ENCODE measurements around the gene STRBP.

STRBP gene

DNA sequence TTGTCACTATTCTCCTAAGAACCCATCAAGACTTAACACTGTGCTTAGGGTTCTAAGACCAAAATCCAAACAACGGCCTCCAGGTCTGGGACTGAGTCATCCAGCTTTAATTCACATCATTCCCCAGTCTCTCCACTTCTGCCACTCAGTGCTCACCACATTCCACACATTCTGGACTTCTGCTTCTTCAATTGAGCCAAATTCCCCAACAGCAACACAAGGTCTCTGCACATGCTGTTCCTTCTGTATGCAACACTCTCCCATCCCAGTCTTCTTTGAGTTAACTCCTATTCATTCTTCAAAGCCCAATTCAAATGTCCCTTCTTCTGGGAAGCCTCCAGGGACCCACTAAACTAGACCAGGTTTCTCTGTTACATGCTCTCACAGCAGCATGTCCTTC lies 137.1 kb downstream of the STRBP start:
- DNase-seq (ENCODE audit: low read depth in 2 of 2) = no peak

GRCh38 chr9:123129423-123129822 lies 139.0 kb downstream of the STRBP start:
- DNase-seq (ENCODE audit: low read depth in 2 of 2) = no peak

DNA sequence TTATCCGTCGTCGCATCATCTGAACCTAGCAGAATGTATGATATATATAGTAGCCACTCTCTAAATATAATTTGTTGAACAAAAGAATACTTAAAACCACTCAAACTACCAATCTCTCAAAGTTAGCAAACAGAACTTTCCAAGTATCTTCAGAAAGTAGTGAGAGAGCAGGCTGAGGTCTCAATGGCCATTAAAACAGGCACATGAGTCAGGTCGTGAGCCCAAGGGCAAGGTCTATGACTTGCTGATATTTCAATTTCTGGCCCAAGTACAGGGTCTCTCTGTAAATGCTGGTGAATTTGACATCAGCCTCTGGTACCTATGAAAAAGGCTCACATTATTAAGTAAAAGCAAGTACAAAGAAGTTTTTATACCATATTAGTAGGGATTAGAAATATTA lies 139.8 kb downstream of the STRBP start:
- no peak for DNase-seq (ENCODE audit: low read depth in 2 of 2)

- DNase-seq (ENCODE audit: low read depth in 2 of 2) = no peak
Measured at GRCh38 chr9:123127512-123128075, 140.8 kb downstream of the STRBP start.

DNA sequence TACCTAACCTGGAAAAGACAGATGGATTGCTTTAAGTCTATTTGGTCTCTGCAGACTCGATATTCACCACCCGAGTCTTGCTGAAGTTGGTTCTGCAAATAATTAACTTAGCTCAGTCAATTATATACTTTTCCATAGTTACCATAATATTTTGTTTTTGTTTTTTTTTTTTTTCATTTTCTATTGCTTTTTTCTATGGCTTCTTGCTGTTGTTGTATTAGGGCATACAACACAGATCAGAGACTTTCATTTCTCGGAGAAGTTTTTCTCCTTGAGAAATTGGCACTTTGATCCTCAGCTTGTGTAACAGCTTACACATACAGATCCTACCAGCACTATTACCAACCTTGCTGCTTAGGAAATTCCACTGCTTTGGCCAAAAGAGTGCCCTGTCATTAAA lies 146.9 kb downstream of the STRBP start:
- no peak for DNase-seq (ENCODE audit: low read depth in 2 of 2)

DNA sequence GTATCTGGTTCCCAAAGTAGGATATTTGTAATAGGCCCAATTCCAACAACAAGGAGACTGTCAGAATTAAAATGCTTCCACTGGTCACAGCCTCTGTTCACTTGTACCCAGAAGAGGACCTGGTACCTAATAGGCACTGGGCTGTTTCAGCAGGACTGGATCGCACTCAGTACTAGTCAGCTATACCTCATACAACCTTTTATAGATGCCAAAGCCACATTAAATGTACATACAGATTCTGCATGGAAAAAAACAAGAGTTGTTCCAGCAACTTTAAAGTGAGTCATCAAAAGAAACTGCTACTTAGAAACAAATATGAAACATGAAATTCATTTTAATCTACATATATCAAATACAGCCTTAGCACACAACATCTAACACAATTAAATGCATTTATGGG lies 147.4 kb downstream of the STRBP start:
- no peak for DNase-seq (ENCODE audit: low read depth in 2 of 2)

DNA sequence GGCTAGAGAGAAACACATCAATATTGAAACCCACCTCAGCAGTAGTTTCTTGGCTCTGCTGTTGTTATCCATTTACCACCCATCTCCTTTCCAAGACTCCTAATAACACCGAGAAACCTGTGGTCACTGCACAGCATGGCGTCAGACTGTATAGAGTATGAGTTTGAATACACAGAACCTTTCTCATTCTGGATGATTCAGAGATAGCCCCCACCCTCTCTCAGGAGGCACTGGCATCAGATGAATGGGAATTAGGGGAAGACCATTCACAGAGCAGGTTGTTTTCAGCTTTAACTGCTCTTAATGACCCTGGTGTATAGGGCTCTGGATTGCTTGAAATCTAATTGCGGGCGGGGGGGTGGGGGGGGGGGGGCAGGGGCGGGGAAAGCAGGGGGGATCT lies 148.3 kb downstream of the STRBP start:
- DNase-seq (ENCODE audit: low read depth in 2 of 2) = no peak

DNA sequence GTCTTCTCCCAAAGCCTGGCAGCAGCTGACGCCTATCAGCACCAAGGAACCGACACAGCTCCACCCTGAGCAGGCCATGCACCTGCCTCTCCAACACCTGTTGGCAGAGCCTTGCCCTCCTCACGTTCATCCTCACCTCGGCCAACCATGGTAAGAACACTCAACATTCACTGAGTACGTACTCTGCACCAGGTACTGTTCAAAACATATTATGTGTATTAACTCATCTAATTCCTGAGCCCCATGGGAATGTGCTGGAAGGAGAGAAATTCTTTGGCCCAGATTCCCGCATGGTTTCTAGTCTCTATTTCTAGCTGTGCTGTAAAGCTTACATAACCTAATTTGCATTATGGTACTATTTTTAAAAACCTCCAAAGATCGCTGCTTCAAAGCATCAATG lies 148.8 kb downstream of the STRBP start:
- DNase-seq (ENCODE audit: low read depth in 2 of 2) = no peak

DNA sequence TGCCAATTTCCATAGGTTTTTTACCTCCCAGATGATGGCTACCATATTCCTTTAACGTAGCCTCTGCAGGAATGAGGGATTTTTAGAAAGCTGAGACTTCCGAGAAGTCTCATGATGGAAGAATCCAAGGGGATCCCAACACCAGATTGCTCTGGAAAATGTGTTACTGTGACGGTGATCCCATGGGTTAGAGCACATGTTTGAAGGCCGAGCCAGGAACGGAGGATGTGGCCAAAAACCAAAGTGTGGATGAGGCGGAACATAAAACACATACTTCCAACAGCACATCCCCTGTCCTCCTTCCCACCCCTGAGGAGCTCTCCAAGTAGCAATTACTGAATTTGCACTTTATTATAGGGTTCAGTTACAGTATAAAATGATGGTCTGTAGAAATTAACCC lies 152.3 kb downstream of the STRBP start:
- DNase-seq (ENCODE audit: low read depth in 2 of 2) = no peak

GRCh38 chr9:123115146-123115913 lies 153.1 kb downstream of the STRBP start:
- DNase-seq (ENCODE audit: low read depth in 2 of 2) = no peak

DNA sequence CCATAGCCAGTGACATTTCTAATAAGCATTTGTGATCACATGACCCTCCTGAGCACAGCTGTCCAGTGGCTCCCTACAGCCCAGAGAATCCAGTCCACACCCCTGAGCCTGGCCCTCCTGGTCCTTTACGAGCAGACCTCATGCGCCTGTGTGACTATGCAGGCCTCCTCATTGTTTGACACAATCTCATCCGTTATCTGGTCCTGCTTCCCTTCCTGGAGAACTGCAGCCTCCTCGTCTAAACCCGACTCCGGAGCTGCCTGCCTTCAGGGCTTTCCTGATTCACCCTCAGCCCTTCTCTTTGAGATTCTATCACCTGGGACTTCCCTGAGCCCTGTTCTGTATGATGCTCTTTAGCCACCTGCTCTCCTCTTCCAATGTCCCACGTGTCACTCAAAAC lies 155.2 kb downstream of the STRBP start:
- DNase-seq (ENCODE audit: low read depth in 2 of 2) = no peak

GRCh38 chr9:123112015-123112975 lies 156.1 kb downstream of the STRBP start:
- DNase-seq (ENCODE audit: low read depth in 2 of 2) = no peak

- DNase-seq (ENCODE audit: low read depth in 2 of 2) = no peak
Measured at GRCh38 chr9:123111427-123112014, 156.9 kb downstream of the STRBP start.

DNA sequence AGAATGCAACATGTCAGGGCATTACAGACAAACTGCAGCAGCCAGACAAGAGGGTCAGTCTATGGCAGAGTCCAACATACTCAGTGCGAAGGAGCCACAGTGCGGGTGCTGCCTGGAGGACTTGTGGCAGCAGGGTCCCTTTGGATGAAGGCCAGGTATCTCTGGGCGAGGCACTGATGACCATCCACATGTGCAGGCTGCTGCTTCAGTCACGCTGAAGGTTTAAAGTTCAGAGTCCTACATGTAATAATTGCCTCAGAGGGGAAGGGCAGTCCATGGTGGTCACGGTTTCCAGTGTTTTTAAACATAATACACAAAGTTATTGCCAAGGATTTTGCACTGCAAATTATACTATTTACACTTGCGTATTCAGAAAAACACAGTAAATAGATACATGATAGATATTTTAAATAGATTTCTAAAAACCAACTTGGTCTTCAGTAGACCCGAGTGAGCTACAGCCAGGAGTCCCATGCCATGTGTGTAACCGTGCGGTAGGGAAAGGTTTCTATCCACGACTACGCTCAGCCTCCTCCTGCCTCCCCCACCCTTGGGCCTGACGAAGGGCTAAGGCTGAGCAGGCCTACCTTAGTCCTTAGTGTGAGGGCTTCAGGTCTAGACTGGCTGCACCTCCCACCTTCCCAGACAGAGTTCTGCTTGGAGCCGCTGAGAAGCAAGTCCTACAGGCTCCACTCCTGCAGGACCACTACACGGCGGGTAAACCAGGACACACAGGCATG lies 158.7 kb downstream of the STRBP start:
- no peak for DNase-seq (ENCODE audit: low read depth in 2 of 2)

DNA sequence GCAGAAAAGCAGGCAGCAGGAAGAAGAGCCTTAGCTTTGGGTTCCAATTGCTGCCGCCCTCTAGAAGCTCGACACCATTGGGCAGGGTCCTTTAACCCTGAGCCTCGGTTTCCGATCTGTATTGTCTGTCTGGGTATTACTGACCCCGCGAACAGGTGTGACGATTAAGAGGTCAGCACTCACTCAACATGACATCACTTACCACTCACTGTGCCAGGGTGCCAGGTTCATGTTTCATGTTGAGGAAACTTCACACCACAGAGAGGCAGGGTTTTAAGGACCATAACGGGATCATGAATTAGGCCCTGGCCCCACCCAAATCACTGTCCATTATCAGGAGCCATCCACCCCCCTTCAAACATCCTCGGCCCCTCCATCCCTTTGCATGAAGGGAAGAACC lies 159.4 kb downstream of the STRBP start:
- DNase-seq (ENCODE audit: low read depth in 2 of 2) = no peak

DNA sequence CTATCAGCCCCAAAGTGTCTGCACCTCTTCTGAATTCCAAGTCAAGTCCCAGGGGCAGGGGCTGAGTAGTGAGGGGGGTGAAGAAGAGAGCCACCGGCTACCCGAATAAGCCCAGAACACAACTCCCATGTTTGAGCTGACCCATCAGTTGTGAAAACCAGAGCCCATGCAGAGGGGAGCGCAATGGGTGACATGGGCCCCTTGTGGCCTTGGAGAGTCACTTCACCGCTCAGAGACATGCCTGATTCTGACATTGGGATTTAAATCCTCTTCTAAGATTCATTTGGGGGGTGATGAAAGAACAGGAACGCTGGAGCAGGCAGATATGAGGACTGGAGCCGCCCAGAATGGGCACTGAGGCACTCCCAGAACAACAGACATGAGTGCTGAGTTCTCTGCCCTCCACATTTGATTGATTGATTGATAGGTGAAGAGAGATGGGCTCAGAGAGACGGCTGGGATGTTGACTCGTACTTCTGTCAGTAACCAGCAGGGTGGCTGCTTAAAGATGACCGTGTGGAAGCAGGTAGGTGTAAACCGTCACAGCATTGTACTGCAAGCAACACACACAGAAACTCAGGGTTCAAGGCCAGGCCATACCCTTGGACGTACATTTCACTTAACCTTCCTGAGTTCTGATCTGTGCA lies 160.6 kb downstream of the STRBP start:
- no peak for DNase-seq (ENCODE audit: low read depth in 2 of 2)

DNA sequence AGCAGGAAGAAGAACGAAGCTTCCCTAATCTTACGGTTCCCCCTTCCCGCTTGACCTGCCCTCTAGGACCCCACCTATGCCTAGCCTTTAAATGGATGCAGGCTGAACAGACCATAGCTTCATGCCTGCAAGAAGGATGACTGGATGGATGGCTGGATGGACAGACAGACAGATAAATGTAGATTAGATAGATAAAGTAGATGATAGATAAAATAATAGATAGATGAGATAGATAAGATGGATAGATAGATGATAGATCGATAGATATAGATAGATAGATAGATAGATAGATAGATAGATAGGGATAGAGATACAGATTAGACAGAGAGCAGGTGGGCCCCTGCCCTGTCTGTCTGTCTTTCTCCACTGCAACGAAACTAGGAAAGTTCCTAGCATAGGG lies 162.9 kb downstream of the STRBP start:
- DNase-seq (ENCODE audit: low read depth in 2 of 2) = no peak

DNA sequence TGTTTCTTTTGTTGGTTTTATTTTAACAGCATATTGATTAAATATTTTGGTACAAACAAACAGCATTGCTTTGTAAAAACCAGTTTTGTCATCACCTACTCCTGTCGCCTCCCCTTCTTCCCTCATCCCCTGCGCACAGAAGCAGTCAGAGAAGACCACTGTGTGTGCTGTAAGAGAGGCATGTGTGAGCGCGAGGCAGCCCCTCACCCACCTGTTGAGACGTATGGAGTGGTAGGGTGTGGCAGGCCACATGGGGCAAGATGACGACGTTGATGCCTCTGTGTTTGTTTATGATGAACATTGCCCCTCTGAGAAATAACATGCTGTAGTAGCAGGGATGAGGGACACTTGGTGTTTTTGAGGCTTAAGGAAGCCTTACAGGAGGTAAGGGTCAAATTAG lies 163.6 kb downstream of the STRBP start:
- no peak for DNase-seq (ENCODE audit: low read depth in 2 of 2)

DNA sequence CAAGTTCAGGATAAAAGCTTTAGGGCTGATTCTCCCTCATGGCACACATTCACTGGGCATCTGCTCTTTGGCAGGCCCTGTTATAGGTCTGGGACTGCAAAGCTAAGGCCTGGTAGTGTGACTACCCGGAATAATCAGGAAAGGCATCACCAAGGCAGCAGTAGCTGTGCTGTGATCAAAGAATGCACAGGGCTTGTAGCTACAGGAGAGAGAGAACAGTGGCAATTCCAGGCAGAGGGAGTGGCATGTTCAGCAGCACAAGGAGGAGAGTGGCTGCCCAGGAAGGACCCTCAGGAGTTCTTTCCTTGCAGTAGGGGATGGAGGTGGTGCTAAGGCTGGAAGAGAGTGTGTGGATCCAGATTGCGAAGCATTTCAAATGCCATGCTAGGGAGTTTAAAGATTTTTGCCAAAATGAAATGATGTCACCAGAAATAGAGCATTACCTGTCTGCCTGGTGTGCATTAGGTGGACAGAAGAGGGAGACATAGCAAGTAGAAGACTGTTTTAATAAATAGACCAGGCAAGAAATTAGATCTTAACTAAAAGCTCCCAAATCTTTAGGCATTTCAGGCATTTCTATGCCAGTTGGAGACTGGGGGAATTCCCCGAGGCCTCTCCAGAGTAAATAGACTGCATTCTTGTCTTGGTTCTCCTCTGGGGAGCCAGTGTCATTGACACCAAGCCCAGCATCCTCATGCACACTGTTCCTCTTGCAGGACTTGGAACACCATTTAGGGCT lies 165.8 kb downstream of the STRBP start:
- no peak for DNase-seq (ENCODE audit: low read depth in 2 of 2)

DNA sequence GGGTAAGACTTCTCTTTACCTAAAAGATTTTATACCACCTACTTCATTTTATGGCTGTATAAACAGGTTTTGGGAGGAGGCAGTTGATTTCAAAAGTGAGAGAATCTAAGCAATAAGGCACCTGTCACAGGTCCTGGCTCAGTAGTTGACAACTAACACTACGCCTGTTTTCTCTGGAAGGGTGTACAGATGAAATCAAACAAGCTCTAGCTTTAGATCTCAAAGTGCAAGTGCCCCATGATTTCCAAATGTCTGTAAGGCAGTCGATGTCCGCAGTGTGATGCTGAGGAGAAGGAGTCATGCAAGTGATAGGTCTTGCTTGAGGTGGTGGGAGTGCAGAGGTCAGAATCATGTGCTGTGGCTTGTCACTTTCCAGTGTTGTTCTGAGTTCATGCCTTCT lies 168.8 kb downstream of the STRBP start:
- DNase-seq (ENCODE audit: low read depth in 2 of 2) = no peak
